Fibroblast of skin of right quadriceps (primary cell): Measurements from ENCODE around the gene MFAP4.

Experiments
- DNase-seq: peaks from one replicate; pipeline ENCODE4 v3.0.0-alpha.2; 2013

The MFAP4 gene

GRCh38 chr17:19346351-19347255, 40.4 kb downstream of the MFAP4 start:
- DNase-seq = peak; percentile 79

GRCh38 chr17:19345486-19346350, 41.3 kb downstream of the MFAP4 start:
- no peak for DNase-seq

- DNase-seq = no peak
These were observed 41.9 kb downstream of the MFAP4 start for GRCh38 chr17:19345067-19345460.

- no peak for DNase-seq
These were observed 42.5 kb downstream of the MFAP4 start for GRCh38 chr17:19344311-19345066.

- DNase-seq = no peak
These were observed 43.3 kb downstream of the MFAP4 start for GRCh38 chr17:19343671-19344151.

GRCh38 chr17:19343256-19343630, 43.7 kb downstream of the MFAP4 start:
- DNase-seq = no peak

- no peak for DNase-seq
These were observed 44.3 kb downstream of the MFAP4 start for GRCh38 chr17:19342611-19343255.

- peak; percentile 54 for DNase-seq
These were observed 45.1 kb downstream of the MFAP4 start for GRCh38 chr17:19341641-19342610.

GRCh38 chr17:19341211-19341631, 45.8 kb downstream of the MFAP4 start:
- DNase-seq = no peak

- no peak for DNase-seq
These were observed 47.6 kb downstream of the MFAP4 start for GRCh38 chr17:19339341-19339815.

GRCh38 chr17:19338031-19338990, 48.7 kb downstream of the MFAP4 start:
- DNase-seq = peak; percentile 28

- DNase-seq = no peak
These were observed 49.3 kb downstream of the MFAP4 start for GRCh38 chr17:19337712-19338023.

GRCh38 chr17:19336938-19337711, 49.9 kb downstream of the MFAP4 start:
- no peak for DNase-seq

- no peak for DNase-seq
These were observed 50.9 kb downstream of the MFAP4 start for GRCh38 chr17:19335951-19336631.

GRCh38 chr17:19334331-19334730, 52.7 kb downstream of the MFAP4 start:
- DNase-seq = no peak

- no peak for DNase-seq
These were observed 53.2 kb downstream of the MFAP4 start for GRCh38 chr17:19333736-19334290.
